Upper lobe of left lung (tissue), 4 donors: Measurements from ENCODE around the gene SERF2.
"Not testable (repeated sequence)": the region's sequence is repeated elsewhere in the genome, so short reads cannot be mapped to it uniquely, and the experiment has no call there.

ENCODE experiments used
- CTCF ChIP-seq, 6 experiments: fragments of 450-650 bp in 4 of 6; fragments of 200-600 bp in 2 of 6; sonication (generic) in 2 of 6; IDR thresholded peaks; one replicate each; pipeline ENCODE4 v1.5.1; 2016 to 2019; ENCODE audit warnings: antibody characterized with exemption in 6 of 6
- POLR2A ChIP-seq, 4 donors: fragments of 450-650 bp; IDR thresholded peaks; one replicate each; pipeline ENCODE4 v1.5.1; 2016 to 2017; ENCODE audit warnings: antibody characterized with exemption in 4 of 4, mild to moderate bottlenecking in 2 of 4
- POLR2AphosphoS5 ChIP-seq, 2 donors: sonication (generic); formaldehyde crosslinking; IDR thresholded peaks; one replicate each; pipeline ENCODE4 v1.5.1; 2017; ENCODE audit warnings: antibody characterized with exemption in 2 of 2

DNA sequence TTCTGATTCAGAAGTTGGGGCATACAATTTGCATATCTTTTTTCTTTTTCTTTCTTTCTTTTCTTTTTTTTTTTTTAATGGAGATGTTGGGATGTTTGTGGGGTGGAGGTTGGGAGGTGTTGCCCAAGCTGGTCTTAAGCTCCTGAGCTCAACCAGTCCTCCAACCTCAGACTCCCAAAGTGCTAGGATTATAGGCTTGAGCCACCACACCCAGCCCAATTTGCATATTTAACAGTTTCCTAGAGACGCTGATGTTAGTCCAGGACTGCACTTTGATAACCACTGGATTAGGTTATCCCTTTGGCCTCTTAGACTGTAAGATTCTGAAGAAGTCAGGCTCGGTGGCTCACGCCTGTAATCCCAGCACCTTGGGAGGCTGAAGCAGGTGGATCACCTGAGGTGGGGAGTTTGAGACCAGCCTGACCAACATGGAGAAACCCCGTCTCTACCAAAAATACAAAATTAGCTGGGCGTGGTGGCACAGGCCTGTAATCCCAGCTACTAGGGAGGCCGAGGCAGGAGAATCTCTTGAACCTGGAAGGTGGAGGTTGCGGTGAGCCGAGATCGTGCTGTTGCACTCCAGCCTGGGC is 37.9 kb downstream of the SERF2 start:
- not testable (repeated sequence) for TF ChIP-seq CTCF, POLR2A, POLR2AphosphoS5 (IDR thresholded peaks at IDR 0.05)
